Psoas muscle (tissue), 8 donors: ENCODE data around the gene PTPRG. TPM values are rescaled to one million over a fixed set of nuclear protein-coding genes. Genes with fewer than 3 reads are reported as not detected.
"Not testable (repeated sequence)": the region's sequence is repeated elsewhere in the genome, so short reads cannot be mapped to it uniquely, and the experiment has no call there.

Experiments used
- ATAC-seq, 4 donors: fragments of 200-7000 bp; cut with Tn5 transposase; one replicate each; pipeline ENCODE4 v1.9.1; 2020; ENCODE audit warnings: moderate library complexity in 3 of 4, mild to moderate bottlenecking in 2 of 4
- DNase-seq, 2 donors: peaks; one replicate each; pipeline ENCODE4 v3.0.0-alpha.2; 2020
- H3K27ac ChIP-seq: fragments of 200-600 bp; one replicate; pipeline ENCODE4 v1.8.0; 2022
- H3K27me3 ChIP-seq, 3 donors: fragments of 200-600 bp in 1 of 3; one replicate each; pipeline versions ENCODE4 v1.6.1 to v1.8.0; 2013 to 2022; ENCODE audit warnings: low read length in 2 of 3, mild to moderate bottlenecking in 2 of 3, moderate library complexity in 1 of 3; ENCODE audit not compliant: insufficient read depth in 3 of 3
- H3K36me3 ChIP-seq, 2 donors: fragments of 200-600 bp in 1 of 2; one replicate each; pipeline versions ENCODE4 v1.6.1 to v1.8.0; 2013 to 2022; ENCODE audit warnings: low read depth in 1 of 2, mild to moderate bottlenecking in 1 of 2, moderate library complexity in 1 of 2; ENCODE audit not compliant: insufficient read depth in 1 of 2
- H3K4me1 ChIP-seq: fragments of 200-600 bp; one replicate; pipeline ENCODE4 v1.8.0; 2022
- H3K4me3 ChIP-seq: fragments of 200-600 bp; one replicate; pipeline ENCODE4 v1.8.0; 2022; ENCODE audit warnings: mild to moderate bottlenecking
- H3K9me3 ChIP-seq: fragments of 200-600 bp; one replicate; pipeline ENCODE4 v1.8.0; 2022
- CTCF ChIP-seq: fragments of 200-600 bp; IDR thresholded peaks from one replicate; pipeline ENCODE4 v1.8.0; 2022; ENCODE audit warnings: antibody characterized with exemption
- WGBS, 3 donors: extraction: QIAGEN DNeasy Blood & Tissue Kit; methylation state at CpG; one replicate each; pipeline versions ENCODE4 v1.1.6 to v1.1.7; 2013; 5-methylcytosine and 5-hydroxymethylcytosine counted together
- intact Hi-C, 2 donors: fragments of 100-400 bp; cut with DNase I; formaldehyde crosslinking; loops; one replicate each; pipeline versions ENCODE4 v1.11.0 to v1.14.2; 2022
- polyA plus RNA-seq, 3 donors: library from polyadenylated mRNA; stranded (reverse); fragments of 200-250 nt; gene quantifications; one replicate each; pipeline ENCODE4 v1.2.3, GENCODE V29; 2013
- total RNA-seq, 4 donors: library from RNA; stranded (reverse); fragmentation: NEBNext Ultra II Directional in 2 of 4; extraction: Animal tissue kit (Norgen Biotek cat#: 25700) in 2 of 4; gene quantifications; one replicate each; pipeline versions ENCODE4 v1.2.1 to v1.2.4, GENCODE V29; 2021 to 2023
- donor health status: healthy with polysubstance abuse.
- donor health status: DM: no; HTN: no; CAD: no; lungs with moderate emphysema.
- donor health status: Bipolar disorder and iron deficiency.
- donor health status: healthy.
- donor health status: DM: yes; HTN: yes; CAD: no.
- donor health status: DM: no; HTN: no; CAD: no.
- donor health status: DM: no; HTN: no; CAD: no.
- donor health status: DM: yes; HTN: yes; CAD: no.

PTPRG gene
- total and polyA plus RNA-seq, 7 donors = 4.5 to 29.5 (median 12.6) TPM

GRCh38 chr3:61704807-61705206, 143.4 kb downstream of the PTPRG start:
- ATAC-seq (no peak), DNase-seq (no peak)
- no peaks in the 10 kb centered on the region for H3K27me3 ChIP-seq
- no peak for TF ChIP-seq CTCF
- peaks cover 8% of the 10 kb centered on the region for H3K4me1 ChIP-seq
- no peaks in the 10 kb centered on the region for H3K36me3 ChIP-seq
- H3K9me3 ChIP-seq = peaks cover 3% of the 10 kb centered on the region
- H3K27ac ChIP-seq = no peak overlapping the region
- intact Hi-C loops = no loop called here
- 87 to 93% (median 90%) methylated on average over 2 of the region's 2 CpGs for WGBS, 3 donors
- no peak overlapping the region for H3K4me3 ChIP-seq

DNA sequence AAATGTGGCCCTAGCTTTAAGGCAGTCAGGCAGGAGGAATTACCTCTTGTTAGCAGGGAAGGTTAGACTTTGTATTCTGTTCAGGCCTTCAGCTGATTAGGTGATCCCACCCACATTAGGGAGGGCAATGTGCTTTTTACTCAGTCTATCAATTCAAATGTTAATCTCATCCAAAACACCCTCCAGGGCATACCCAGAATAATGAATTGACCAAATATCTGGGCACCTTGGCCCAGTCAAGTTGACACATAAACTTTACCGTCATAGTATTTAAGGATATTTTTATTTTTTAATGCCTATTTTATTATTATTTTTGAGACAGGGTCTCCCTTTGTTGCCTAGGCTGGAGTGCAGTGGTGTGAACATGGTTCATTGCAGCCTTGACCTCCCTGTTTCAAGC, 146.1 kb downstream of the PTPRG start:
- peaks cover 3% of the 10 kb centered on the region for H3K9me3 ChIP-seq
- H3K27me3 ChIP-seq = no peaks in the 10 kb centered on the region
- peaks cover 8% of the 10 kb centered on the region for H3K4me1 ChIP-seq
- H3K4me3 ChIP-seq = no peak overlapping the region
- intact Hi-C loops = no loop called here
- DNase-seq (no peak), ATAC-seq (no peak)
- H3K36me3 ChIP-seq = no peaks in the 10 kb centered on the region
- TF ChIP-seq CTCF = no peak
- no peak overlapping the region for H3K27ac ChIP-seq
- 93 to 97% (median 97%) methylated on average over 1 of the region's 1 CpG for WGBS, 3 donors

GRCh38 chr3:61710920-61711319, 149.5 kb downstream of the PTPRG start:
- H3K27me3 ChIP-seq, H3K9me3 ChIP-seq, H3K27ac ChIP-seq, H3K4me3 ChIP-seq, DNase-seq, H3K4me1 ChIP-seq, H3K36me3 ChIP-seq, intact Hi-C loops, ATAC-seq: not testable (repeated sequence)
- WGBS, 3 donors = 85 to 99% (median 96%) methylated on average over 3 of the region's 3 CpGs

GRCh38 chr3:61714225-61714624, 152.9 kb downstream of the PTPRG start:
- ATAC-seq (no peak), DNase-seq (no peak)
- H3K36me3 ChIP-seq = no peaks in the 10 kb centered on the region
- no peak overlapping the region for H3K27ac ChIP-seq
- H3K27me3 ChIP-seq = no peaks in the 10 kb centered on the region
- H3K4me3 ChIP-seq = no peak overlapping the region
- H3K9me3 ChIP-seq = no peaks in the 10 kb centered on the region
- intact Hi-C loops = no loop called here
- TF ChIP-seq CTCF = no peak
- peaks cover 20% of the 10 kb centered on the region for H3K4me1 ChIP-seq
- WGBS, 3 donors = 71 to 92% (median 83%) methylated on average over 4 of the region's 4 CpGs

- DNase-seq (no peak), ATAC-seq (no peak)
- no peak overlapping the region for H3K27ac ChIP-seq
- no peaks in the 10 kb centered on the region for H3K27me3 ChIP-seq
- no peak overlapping the region for H3K4me3 ChIP-seq
- H3K9me3 ChIP-seq = no peaks in the 10 kb centered on the region
- 81 to 96% (median 87%) methylated on average over 4 of the region's 4 CpGs for WGBS, 3 donors
- TF ChIP-seq CTCF = no peak
- no peaks in the 10 kb centered on the region for H3K36me3 ChIP-seq
- intact Hi-C loops = no loop called here
- peaks cover 31% of the 10 kb centered on the region for H3K4me1 ChIP-seq
These were observed 154.6 kb downstream of the PTPRG start for GRCh38 chr3:61715886-61716527.

- DNase-seq, H3K36me3 ChIP-seq, intact Hi-C loops, H3K27me3 ChIP-seq, H3K27ac ChIP-seq, H3K9me3 ChIP-seq, H3K4me3 ChIP-seq, ATAC-seq: not testable (repeated sequence)
- WGBS, 3 donors = 78 to 82% (median 82%) methylated on average over 8 of the region's 8 CpGs
- peaks cover 32% of the 10 kb centered on the region for H3K4me1 ChIP-seq
These were observed 155.3 kb downstream of the PTPRG start for GRCh38 chr3:61716693-61717092.
